Esophagus mucosa (tissue), 1 donor: Measurements from ENCODE around the gene CACNA1A. TPM values are rescaled to one million over a fixed set of nuclear protein-coding genes. Genes with fewer than 3 reads are reported as not detected.
A peak's percentile ranks its signal among the peaks of the same experiment; 100 is the strongest.
"Not testable (repeated sequence)": the region's sequence is repeated elsewhere in the genome, so short reads cannot be mapped to it uniquely, and the experiment has no call there.

ENCODE experiments used
- ATAC-seq: fragments of 200-7000 bp; cut with Tn5 transposase; one replicate; pipeline ENCODE4 v1.9.1; 2020
- total RNA-seq: library from RNA; stranded (reverse); gene quantifications from one replicate; pipeline ENCODE4 v1.2.4, GENCODE V29; 2023
- donor health status: DM: yes; HTN: yes; CAD: no.

CACNA1A gene
- total RNA-seq, 1 donor from 2014 or later, result 0.20 TPM

DNA sequence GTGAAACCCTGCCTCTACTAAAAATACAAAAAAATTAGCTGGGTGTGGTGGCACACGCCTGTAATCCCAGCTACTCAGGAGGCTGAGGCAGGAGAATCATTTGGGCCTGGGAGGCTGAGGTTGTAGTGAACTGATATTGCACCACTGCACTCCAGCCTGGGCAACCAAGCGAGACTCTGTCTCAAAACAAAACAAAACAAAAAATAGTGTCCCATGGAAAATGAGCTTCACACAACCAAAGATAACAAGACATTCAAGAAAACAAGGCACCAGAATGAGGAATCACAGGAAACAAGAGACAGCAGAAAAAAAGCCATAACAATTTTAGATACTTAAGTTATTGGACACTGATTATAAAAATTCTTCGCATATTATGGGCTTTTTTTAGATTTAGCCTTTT is 80.4 kb downstream of the CACNA1A start:
- not testable (repeated sequence) for ATAC-seq

- no peak for ATAC-seq
Measured at GRCh38 chr19:13425151-13425550, 81.1 kb downstream of the CACNA1A start.

- no peak for ATAC-seq
Measured at GRCh38 chr19:13420780-13421179, 85.5 kb downstream of the CACNA1A start.

GRCh38 chr19:13417054-13417453 is 89.2 kb downstream of the CACNA1A start:
- no peak for ATAC-seq

- ATAC-seq, result no peak
Measured at GRCh38 chr19:13411899-13412298, 94.4 kb downstream of the CACNA1A start.

DNA sequence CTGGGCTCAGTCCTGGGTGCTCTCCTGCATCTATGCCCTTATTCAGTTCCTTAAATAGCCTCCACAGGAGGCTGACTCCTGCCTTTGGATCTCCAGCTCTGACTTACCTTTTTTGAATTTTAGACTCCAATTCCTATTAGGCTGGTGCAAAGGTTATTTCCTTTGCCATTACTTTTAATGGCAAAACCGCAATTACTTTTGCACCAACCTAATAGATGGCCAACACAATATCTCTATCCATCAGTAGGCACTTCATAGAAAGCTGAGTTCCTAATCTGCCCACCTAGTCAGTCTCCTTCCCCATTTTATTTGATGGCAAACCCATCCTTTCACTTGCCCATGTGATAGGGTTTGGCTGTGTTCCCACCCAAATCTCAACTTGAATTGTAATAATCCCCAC is 95.3 kb downstream of the CACNA1A start:
- ATAC-seq, result no peak

DNA sequence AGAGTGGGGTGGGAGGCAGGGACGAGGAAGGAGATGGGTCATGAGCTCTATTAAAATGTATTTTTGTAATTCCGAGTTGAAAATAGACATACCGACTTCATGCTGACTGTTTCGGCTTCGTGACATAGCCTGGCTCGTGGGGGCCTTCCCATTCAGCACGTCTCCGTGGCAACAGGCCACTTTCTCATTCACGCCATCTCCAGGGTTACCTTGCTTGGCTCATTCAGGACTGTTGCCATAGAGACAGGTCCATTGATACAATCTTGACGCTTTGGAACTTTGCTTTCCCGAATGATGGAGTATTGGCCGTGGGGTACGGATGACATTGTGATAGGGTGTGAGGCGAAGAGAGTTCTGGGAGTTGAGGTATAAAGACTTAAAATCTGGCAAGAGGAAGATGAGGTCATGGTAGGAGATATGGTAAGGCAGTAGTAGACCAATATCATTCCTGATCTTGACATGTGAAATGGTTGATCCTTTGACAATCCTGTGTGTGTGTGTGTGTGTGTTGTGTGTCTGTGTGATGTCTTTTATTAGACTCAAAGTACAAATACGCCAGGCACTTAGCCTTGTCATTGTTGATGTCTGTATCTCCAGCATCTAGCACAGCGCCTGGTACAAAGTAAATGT is 97.3 kb downstream of the CACNA1A start:
- no peak for ATAC-seq

- no peak for ATAC-seq
Measured at GRCh38 chr19:13404236-13404635, 102.0 kb downstream of the CACNA1A start.

- ATAC-seq, result peak; percentile 55
Measured at GRCh38 chr19:13401388-13401787, 104.9 kb downstream of the CACNA1A start.

DNA sequence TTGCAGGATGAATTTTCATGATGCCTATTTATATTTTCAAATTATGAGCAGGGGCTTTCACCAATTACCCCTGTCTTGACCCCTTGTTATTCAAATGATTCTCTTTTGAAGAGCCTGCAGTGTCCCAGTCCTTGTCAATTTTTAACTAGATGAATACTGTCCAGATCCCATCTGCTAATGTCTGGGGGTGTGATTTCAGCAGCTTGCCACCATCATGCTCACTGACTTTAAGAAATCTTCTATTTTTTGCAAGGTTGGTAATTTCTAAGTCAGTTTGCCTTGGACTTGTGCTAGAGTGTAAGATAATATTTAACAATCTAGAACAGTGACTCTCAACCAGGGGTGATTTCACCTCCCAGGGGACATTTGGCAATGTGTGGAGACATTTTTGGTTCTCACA is 106.0 kb downstream of the CACNA1A start:
- ATAC-seq, result no peak

- no peak for ATAC-seq
Measured at GRCh38 chr19:13399746-13400145, 106.5 kb downstream of the CACNA1A start.

DNA sequence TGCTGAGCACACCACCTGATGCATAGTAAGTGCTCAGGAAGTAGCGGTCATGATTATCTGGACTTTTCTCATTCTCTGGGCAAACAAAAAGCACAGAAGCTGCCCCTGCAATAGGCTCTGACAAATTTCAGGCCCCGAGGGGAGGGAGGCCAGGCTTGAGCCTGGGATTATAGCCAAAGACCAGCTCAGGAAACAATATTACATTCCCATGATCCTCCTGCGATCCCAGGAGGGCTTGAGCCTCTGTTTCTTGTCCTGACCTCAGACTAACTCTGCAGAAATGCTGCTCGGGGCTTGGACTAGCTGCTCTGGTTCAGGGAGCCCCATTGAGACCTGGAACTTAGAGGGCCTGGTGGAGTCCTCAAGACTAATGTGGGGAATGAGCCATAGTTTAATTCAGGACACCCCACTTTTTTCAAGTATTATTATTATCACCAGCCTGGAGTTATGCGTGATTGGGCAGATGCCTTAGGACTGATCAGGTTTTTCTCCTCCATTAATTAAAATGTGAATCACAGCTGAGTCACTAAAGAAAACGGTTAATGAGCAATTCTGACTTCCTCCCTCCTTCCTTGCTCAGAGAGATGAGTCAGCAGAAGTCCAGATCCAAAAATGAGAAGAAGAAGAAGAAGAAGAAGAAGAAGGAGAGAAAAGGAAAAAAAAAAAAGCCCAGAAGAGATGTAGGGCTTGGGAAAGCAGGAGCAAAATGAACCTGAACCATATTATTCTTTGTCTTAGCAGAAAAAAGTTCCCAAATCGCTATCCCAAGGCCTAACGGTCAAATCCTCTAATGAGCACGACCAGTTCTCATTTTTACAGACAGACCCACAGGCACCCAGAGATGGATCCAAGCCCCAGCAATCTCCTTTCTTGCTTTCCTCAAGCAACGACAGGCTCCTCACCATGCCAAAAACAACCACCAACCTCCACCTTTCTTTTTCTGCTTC is 107.2 kb downstream of the CACNA1A start:
- peak; percentile 87 for ATAC-seq

DNA sequence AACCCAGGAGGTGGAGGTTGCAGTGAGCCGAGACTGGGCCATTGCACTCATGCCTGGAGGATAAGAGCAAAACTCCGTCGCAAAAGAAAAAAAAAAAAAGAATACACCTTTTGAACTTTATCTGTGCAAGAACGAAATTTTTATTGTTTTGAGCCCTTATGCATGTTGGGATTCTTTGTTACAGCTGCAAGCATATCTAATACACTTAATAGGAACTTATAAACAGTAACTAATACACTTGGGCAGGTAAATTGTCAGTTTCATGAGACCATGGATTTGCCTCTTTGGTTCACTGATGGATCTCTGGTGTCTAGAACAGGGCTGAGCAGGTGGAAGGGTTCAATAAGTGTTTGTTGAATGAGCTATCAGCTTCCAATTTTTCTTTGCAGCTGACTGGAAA is 108.1 kb downstream of the CACNA1A start:
- ATAC-seq, result no peak

- no peak for ATAC-seq
Measured at GRCh38 chr19:13396250-13397080, 109.8 kb downstream of the CACNA1A start.

GRCh38 chr19:13382633-13382938 is 123.7 kb downstream of the CACNA1A start:
- ATAC-seq, result no peak

DNA sequence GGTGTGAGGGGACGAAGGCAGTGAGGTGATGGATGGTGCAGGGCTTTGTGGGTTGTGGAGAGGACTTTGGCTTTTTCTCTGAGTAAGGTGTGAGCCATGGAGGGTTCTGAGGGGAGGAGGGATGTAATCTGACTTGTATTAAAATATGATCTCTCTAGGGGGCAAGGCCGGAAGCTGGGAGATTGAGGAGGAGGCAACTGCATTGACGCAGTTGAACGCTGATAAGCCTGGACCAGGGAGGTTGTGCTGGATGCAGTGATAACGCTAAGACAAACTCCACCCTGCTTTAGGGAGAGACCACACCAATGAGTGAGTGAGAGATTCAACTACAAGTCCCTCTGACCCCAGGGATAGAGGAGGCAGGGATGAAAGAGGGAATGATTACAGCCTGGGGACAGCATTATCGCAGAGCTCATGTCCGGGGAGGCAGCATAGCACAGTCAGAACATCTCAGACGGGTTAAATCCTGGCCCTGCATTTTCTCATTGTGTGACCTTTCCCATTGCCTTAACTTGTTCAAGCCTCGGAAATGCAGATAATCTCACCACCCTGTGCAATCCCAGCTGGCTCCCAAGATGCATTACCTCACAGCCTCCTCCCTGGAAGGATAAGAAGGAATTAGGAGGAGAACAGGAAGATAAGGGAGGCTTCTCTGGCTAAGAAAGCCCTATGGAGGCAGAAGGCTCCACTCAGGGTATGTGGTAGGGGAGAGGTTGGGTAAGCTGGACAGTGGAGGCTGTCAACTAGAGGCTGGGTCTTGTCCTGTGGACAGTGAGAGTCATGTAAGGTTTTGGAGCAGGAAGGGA is 124.2 kb downstream of the CACNA1A start:
- no peak for ATAC-seq

- ATAC-seq, result no peak
Measured at GRCh38 chr19:13376537-13376936, 129.7 kb downstream of the CACNA1A start.

DNA sequence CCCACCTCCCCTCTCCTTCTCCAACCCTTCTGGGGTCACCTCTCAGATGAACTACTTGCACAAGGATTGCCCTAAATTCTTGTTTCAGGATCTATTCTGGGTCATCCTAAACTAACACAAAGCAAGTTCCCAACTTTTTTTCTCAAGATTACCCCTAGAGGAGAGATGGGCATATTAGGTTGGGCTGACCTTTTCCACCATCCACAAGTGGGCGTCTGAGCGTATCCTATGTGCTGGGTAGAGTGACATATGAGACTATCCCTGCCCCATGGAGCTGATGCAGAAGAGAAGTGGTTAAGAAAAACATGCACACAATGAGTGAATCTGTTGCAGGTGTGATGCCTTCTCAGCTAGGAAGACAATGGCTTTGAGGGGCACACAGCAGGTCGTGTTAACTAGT is 132.7 kb downstream of the CACNA1A start:
- ATAC-seq, result no peak

GRCh38 chr19:13370948-13371347 is 135.3 kb downstream of the CACNA1A start:
- ATAC-seq, result no peak

GRCh38 chr19:13366529-13367143 is 139.6 kb downstream of the CACNA1A start:
- peak; percentile 53 for ATAC-seq

GRCh38 chr19:13363954-13364353 is 142.3 kb downstream of the CACNA1A start:
- ATAC-seq, result no peak

- no peak for ATAC-seq
Measured at GRCh38 chr19:13363245-13363644, 143.0 kb downstream of the CACNA1A start.
